WTC11 (cell line): ENCODE data around the gene TMEM17. TPM values are rescaled to one million over a fixed set of nuclear protein-coding genes. Genes with fewer than 3 reads are reported as not detected.

Source experiments
- ATAC-seq: fragments of 200-7000 bp; cut with Tn5 transposase; 2 replicates; pipeline ENCODE4 v1.10.0; 2021; ENCODE audit warnings: mild to moderate bottlenecking, moderate library complexity
- CTCF ChIA-PET: fragments of 300-600 bp; sonication (Branson Sonifier 250); formaldehyde crosslinking; loops from one replicate; lab custom pipeline; 2021; ENCODE audit warnings: antibody characterized with exemption; lab: Charles Lee
- POLR2A ChIA-PET: fragments of 350-600 bp; sonication (Branson Sonifier 250); formaldehyde crosslinking; loops from one replicate; lab custom pipeline; 2021; ENCODE audit warnings: antibody characterized with exemption; lab: Charles Lee
- DNase-seq: peaks from one replicate; pipeline ENCODE4 v3.0.0; 2021; ENCODE audit warnings: low spot score
- H3K27ac Mint-ChIP-seq: 2 replicates; pipeline ENCODE4 v1.8.0; 2021; ENCODE audit warnings: mixed read lengths
- H3K27me3 Mint-ChIP-seq: 2 replicates; pipeline ENCODE4 v1.8.0; 2021; ENCODE audit warnings: low read depth, mild to moderate bottlenecking, moderate library complexity, mixed read lengths
- H3K36me3 Mint-ChIP-seq: 2 replicates; pipeline ENCODE4 v1.8.0; 2021; ENCODE audit warnings: mixed read lengths
- H3K4me1 Mint-ChIP-seq: 2 replicates; pipeline ENCODE4 v1.8.0; 2022; ENCODE audit warnings: mixed read lengths
- H3K4me3 Mint-ChIP-seq: 2 replicates; pipeline ENCODE4 v1.8.0; 2021; ENCODE audit warnings: mild to moderate bottlenecking, moderate library complexity, mixed read lengths
- H3K9me3 Mint-ChIP-seq: 2 replicates; pipeline ENCODE4 v1.8.0; 2021; ENCODE audit warnings: mixed read lengths
- AR ChIP-seq: fragments of 250-450 bp; sonication (Bioruptor Pico); IDR thresholded peaks from 2 replicates; pipeline ENCODE4 v1.9.0; 2021; ENCODE audit warnings: mild to moderate bottlenecking
- ARID4B ChIP-seq: sonication (generic); formaldehyde crosslinking; IDR thresholded peaks from 2 replicates; pipeline ENCODE4 v1.8.0; 2023; ENCODE audit warnings: missing genetic modification reagents, mild to moderate bottlenecking, borderline replicate concordance
- ATF6 ChIP-seq: sonication (generic); formaldehyde crosslinking; IDR thresholded peaks from 2 replicates; pipeline ENCODE4 v1.8.1; 2023; ENCODE audit warnings: mild to moderate bottlenecking, missing genetic modification reagents
- CDX4 ChIP-seq: fragments of 250-450 bp; sonication (Bioruptor Pico); IDR thresholded peaks from 2 replicates; pipeline ENCODE4 v1.9.0; 2021; ENCODE audit warnings: moderate library complexity, mild to moderate bottlenecking, inconsistent platforms, borderline replicate concordance
- CREB1 ChIP-seq: sonication (generic); formaldehyde crosslinking; IDR thresholded peaks from 2 replicates; pipeline ENCODE4 v1.8.0; 2023; ENCODE audit warnings: mild to moderate bottlenecking, missing genetic modification reagents
- E2F5 ChIP-seq: sonication (generic); formaldehyde crosslinking; IDR thresholded peaks from 2 replicates; pipeline ENCODE4 v1.8.1; 2022; ENCODE audit warnings: mild to moderate bottlenecking, moderate library complexity, missing genetic modification reagents
- ELF4 ChIP-seq: sonication (generic); formaldehyde crosslinking; IDR thresholded peaks from 2 replicates; pipeline ENCODE4 v1.8.1; 2022; ENCODE audit warnings: low read depth, mild to moderate bottlenecking, moderate library complexity, missing genetic modification reagents
- FOXJ3 ChIP-seq: sonication (generic); formaldehyde crosslinking; IDR thresholded peaks from 2 replicates; pipeline ENCODE4 v1.9.0; 2021; ENCODE audit warnings: missing genetic modification reagents, mild to moderate bottlenecking, borderline replicate concordance
- HMGA2 ChIP-seq: fragments of 250-450 bp; sonication (Bioruptor Pico); IDR thresholded peaks from 2 replicates; pipeline ENCODE4 v1.4.0; 2021; ENCODE audit warnings: mild to moderate bottlenecking, moderate library complexity
- HMGXB4 ChIP-seq: sonication (generic); formaldehyde crosslinking; IDR thresholded peaks from 2 replicates; pipeline ENCODE4 v1.8.1; 2023; ENCODE audit warnings: mild to moderate bottlenecking, moderate library complexity, missing genetic modification reagents
- JUN ChIP-seq: sonication (generic); formaldehyde crosslinking; IDR thresholded peaks from 2 replicates; pipeline ENCODE4 v1.8.0; 2023; ENCODE audit warnings: mild to moderate bottlenecking, missing genetic modification reagents
- MLX ChIP-seq: sonication (generic); formaldehyde crosslinking; IDR thresholded peaks from 2 replicates; pipeline ENCODE4 v1.8.1; 2023; ENCODE audit warnings: mild to moderate bottlenecking, missing genetic modification reagents, moderate library complexity
- NFE2L1 ChIP-seq: sonication (generic); formaldehyde crosslinking; IDR thresholded peaks from 2 replicates; pipeline ENCODE4 v1.8.1; 2023; ENCODE audit warnings: missing genetic modification reagents
- TEAD4 ChIP-seq: sonication (generic); formaldehyde crosslinking; IDR thresholded peaks from 2 replicates; pipeline ENCODE4 v1.8.0; 2022; ENCODE audit warnings: mild to moderate bottlenecking, missing genetic modification reagents
- ZNF121 ChIP-seq: sonication (generic); formaldehyde crosslinking; IDR thresholded peaks from 2 replicates; pipeline ENCODE4 v1.8.0; 2023; ENCODE audit warnings: missing genetic modification reagents
- ZNF416 ChIP-seq: fragments of 250-450 bp; sonication (Bioruptor Pico); IDR thresholded peaks from 2 replicates; pipeline ENCODE4 v1.9.0; 2021; ENCODE audit warnings: mild to moderate bottlenecking, inconsistent platforms
- ZNF532 ChIP-seq: fragments of 250-450 bp; sonication (Bioruptor Pico); IDR thresholded peaks from 2 replicates; pipeline ENCODE4 v1.9.0; 2021; ENCODE audit warnings: mild to moderate bottlenecking, borderline replicate concordance
- ZNF671 ChIP-seq: fragments of 250-450 bp; sonication (Bioruptor Pico); IDR thresholded peaks from 2 replicates; pipeline ENCODE4 v1.8.0; 2021; ENCODE audit warnings: mild to moderate bottlenecking
- total RNA-seq: library from RNA; stranded (reverse); gene quantifications from 3 replicates; pipeline ENCODE4 v1.2.3, GENCODE V29; 2021

The TMEM17 gene
- total RNA-seq, 1 experiment from 2014 or later: 1.2 TPM

- CTCF ChIA-PET: no interaction called here
- Mint-ChIP-seq H3K27ac (no peak overlapping the region), H3K9me3 (peaks cover 41% of the 10 kb centered on the region), H3K36me3 (peaks cover 26% of the 10 kb centered on the region), H3K4me1 (peaks cover 19% of the 10 kb centered on the region), H3K4me3 (no peak overlapping the region), H3K27me3 (no peaks in the 10 kb centered on the region; the same call in 1 of the 2 replicates)
- POLR2A ChIA-PET: interaction anchor here (0.6 kb wide), 1 partner anchor 141 kb away, joined by 3 read pairs; no protein-coding TSS in a partner anchor
- TF ChIP-seq ZNF671 (no peak), CDX4 (CRISPR knock-in tag) (no peak), ATF6 (no peak), CREB1 (CRISPR knock-in tag) (no peak), E2F5 (no peak), JUN (CRISPR knock-in tag) (no peak), ZNF532 (CRISPR knock-in tag) (no peak), ARID4B (CRISPR knock-in tag) (no peak), MLX (CRISPR knock-in tag) (no peak)
- ATAC-seq: no peak
- no peak for DNase-seq
Measured at GRCh38 chr2:62531594-62531993, 25.6 kb upstream of the TMEM17 start.

GRCh38 chr2:62529758-62530157 is 23.8 kb upstream of the TMEM17 start:
- TF ChIP-seq AR (CRISPR knock-in tag) (no peak), TEAD4 (no peak), FOXJ3 (CRISPR knock-in tag) (no peak), ZNF121 (CRISPR knock-in tag) (no peak), HMGXB4 (no peak), NFE2L1 (CRISPR knock-in tag) (no peak), ZNF416 (CRISPR knock-in tag) (no peak), HMGA2 (CRISPR knock-in tag) (no peak), JUN (CRISPR knock-in tag) (no peak), ELF4 (no peak)
- H3K27ac Mint-ChIP-seq: no peak overlapping the region
- CTCF ChIA-PET: no interaction called here
- H3K4me3 Mint-ChIP-seq: no peak overlapping the region
- POLR2A ChIA-PET: no interaction called here
- peaks cover 28% of the 10 kb centered on the region for H3K9me3 Mint-ChIP-seq
- peaks cover 30% of the 10 kb centered on the region for H3K4me1 Mint-ChIP-seq
- no peaks in the 10 kb centered on the region; the same call in 1 of the 2 replicates for H3K27me3 Mint-ChIP-seq
- ATAC-seq (no peak), DNase-seq (no peak)
- peaks cover 19% of the 10 kb centered on the region for H3K36me3 Mint-ChIP-seq
